Measurements from ENCODE around the gene ALDH9A1.
"Not testable (repeated sequence)": the region's sequence is repeated elsewhere in the genome, so short reads cannot be mapped to it uniquely, and the experiment has no call there.

The ALDH9A1 gene

DNA sequence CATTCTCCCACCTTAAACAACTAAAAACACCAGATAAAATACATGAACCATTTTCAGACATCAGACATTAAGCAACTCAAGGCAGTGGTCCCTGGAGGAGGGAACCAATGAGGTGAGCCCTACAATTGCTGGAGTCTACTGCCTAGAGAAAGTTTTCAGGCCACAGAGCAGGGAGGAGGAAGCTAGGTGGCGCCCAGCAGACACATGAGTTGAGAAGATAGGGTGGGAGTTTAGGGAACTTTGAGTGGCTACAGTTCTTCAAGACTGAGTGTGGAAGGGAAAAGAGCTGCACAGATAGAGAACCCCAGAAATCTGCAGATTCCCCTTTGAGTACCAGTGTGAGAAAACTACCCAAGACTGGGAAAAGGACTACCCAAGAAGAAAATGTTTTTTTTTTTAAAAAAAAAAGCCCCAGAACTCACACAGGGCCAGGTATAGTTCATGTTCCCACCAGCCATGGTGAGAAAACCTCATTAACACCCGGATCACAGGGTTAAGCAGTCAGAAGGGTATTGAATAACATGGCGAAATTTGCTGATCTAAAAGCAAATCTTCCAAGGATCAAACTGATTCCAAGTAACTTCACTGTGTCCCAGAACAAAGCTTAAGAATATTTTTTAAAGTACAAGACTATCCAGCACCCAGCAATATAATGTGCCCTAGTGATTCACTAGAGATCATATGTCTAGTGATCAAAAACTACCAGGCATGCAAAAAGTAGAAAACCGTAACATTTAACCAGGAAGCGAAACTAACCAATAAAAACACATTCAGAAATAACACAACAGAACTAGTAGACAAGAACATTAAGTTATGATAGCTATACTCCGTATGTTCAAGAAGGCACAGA is 12.0 kb downstream of the ALDH9A1 start:
- no peak for DNase-seq

- no peak for DNase-seq
Measured at GRCh38 chr1:165683848-165684485, 14.4 kb downstream of the ALDH9A1 start.

- not testable (repeated sequence) for DNase-seq
Measured at GRCh38 chr1:165680773-165681172, 17.6 kb downstream of the ALDH9A1 start.

- DNase-seq = no peak
Measured at GRCh38 chr1:165680303-165680702, 18.1 kb downstream of the ALDH9A1 start.

DNA sequence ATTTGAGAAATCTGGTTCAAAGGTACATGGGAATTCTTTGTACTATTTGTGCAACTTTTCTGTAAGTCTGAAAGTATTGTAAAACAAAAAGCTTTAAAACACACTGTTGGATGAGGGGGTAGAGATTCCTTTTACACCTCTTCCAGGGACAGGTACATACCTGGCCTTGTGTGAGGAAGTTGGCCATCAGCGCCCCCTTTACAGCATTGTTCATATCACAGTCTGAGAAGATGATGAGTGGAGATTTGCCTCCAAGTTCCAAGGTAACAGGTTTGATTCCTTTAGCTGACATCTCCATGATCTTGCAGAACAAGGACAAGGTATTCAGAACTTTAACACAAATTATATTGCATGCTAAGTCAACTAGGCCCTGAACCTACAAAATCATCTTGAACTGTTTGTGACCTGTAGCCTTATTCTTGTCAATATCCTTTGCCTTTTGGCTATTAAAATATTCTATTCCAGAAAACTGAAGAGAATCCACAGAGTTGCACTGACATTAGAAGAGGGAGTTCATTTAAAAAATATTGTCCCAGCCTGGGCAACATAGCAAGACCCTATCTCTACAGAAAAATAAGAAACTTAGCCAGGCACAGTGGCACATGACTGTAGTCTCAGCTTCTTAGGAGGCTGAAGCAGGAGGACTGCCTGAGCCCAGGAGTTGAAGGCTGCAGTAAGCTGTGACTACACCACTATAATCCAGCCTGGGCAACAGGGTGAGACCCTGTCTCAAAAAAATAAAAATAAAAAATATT is 18.9 kb downstream of the ALDH9A1 start:
- no peak for DNase-seq

DNA sequence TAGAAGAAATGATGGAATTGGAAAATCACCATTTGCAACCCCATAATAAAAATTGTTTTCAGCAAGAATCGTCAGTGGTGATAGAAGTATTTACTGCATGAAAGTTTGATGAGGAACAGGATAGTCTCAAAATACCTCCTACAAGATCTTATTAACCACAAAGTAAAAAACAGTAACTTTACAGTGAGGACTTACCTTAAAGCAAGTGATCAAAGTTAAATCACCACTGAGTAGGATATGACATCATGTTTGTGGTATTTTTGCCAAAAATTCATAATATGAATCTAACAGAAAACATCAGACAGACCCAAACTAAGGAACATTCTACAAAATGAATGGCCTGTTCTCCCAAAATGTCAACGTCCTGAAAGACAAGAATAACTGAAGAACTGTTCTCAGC is 19.9 kb downstream of the ALDH9A1 start:
- no peak for DNase-seq

DNA sequence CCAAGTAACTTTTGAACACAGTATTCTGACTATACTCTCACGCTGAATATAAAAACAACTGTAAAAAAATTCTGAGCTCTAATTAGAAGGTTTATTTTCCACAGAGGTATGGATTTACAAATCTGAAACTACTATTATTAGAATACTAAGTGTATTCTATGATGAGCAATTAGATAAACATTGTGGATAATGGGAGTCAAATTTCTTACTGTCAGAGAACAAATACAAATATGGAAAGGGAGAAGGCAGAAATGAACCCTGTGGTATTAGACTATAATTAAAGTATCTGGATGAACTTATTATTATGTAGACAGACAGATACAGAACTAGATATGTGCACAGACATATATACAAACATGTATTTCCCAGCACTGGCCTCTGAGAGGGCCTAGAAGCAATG is 22.6 kb downstream of the ALDH9A1 start:
- DNase-seq = no peak

DNA sequence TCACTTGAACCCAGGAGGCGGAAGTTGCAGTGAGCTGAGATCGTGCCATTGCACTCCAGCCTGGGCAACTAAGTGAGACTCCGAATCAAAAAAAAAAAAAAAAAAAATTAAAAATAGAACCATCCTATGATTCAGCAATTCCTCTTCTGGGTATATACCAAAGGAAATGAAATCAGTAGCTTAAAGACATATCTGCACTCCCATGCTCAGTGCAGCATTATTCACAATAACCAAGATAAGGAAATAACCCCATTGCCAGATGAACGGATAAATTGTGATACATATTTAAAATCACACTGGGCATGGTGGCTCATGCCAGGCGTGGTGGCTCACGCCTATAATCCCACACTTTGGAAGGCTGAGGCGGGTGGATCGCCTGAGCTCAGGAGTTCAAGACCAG is 23.8 kb downstream of the ALDH9A1 start:
- DNase-seq = no peak

DNA sequence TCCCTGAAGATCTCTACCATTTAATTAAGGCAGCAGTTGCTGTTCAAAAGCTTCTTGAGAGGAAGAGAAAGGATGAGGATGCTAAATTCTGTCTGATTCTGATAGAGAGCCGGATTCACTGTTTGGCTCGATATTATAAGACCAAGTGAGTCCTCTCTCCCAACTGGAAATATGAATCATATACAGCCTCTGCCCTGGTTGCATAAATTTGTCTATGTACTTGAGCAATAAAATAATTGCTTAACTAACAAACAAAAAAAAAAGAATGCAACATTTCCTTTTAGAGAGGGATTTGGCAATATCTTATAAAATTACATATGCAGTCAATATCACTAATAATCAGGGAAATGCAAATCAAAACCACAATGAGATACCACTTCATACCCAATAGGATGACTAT is 26.8 kb downstream of the ALDH9A1 start:
- no peak for DNase-seq

DNA sequence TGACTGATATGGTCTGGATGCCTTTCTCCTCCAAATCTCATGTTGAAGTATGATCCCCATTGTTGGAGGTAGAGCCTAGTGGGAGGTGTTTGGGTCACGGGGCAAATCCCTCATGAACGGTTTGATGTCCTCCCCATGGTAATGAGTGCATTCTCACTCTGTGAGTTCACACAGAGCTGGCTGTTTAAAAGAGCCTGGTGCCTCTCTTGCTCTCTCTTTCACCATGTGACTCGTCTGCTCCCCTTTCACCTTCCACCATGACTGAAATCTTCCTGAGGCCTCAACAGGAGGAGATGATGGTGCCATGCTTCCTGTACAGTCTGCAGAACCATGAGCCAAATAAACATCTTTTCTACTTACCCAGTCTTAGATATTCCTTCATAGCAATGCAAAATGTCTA is 30.2 kb downstream of the ALDH9A1 start:
- DNase-seq = no peak

GRCh38 chr1:165666152-165666825 is 32.1 kb downstream of the ALDH9A1 start:
- DNase-seq = no peak

DNA sequence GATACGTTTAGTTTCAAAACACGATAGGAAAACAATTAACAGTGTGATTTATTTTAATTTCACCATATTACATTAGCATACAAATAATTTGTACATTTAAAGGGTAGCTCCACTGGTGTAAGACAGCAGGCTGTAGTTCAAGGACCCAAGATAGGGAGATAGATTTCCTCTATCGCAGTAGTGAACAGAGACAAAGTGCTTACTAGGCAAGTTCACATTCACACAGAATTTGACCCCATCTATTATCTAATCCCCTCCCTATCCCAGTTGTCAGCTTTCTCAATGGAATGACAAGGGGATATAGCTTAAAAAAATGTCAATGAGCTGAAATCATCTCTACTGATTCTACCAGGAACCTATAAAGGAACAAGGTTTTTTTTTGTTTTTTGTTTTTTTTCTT is 36.2 kb downstream of the ALDH9A1 start:
- no peak for DNase-seq

DNA sequence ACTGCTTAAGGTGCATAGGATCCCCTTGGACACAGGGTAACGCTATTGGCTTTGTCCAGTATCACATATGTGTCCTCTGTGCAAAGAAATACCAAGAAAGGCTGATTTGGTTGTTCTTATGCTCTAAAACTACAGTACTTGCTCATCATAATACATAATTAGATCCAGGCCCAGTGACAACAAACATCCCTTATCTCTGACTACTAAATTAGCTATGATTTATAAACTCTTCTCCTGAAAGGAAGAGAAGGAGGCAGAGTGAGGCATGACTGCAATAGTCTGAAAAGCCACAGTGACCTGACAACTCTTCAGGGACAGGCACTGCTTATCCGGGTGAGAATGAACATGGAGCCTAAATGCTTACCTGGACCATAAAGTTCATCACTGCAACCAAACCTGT is 36.7 kb downstream of the ALDH9A1 start:
- DNase-seq = no peak

DNA sequence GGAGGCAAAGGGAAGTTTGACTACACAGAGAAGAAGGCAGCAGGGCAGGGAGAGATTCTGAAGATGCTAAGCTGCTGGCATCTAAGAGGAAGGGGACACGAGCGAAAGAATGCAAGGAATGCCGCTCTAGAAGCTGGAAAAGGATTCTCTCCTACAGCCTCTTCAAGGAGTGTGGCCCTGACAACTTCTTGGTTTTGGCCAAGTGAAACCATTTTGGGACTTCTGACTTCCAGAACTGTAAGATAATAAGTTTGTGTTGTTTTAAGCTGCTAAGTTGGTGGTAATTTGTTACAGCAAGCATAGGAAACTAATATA is 38.8 kb downstream of the ALDH9A1 start:
- DNase-seq = no peak

DNA sequence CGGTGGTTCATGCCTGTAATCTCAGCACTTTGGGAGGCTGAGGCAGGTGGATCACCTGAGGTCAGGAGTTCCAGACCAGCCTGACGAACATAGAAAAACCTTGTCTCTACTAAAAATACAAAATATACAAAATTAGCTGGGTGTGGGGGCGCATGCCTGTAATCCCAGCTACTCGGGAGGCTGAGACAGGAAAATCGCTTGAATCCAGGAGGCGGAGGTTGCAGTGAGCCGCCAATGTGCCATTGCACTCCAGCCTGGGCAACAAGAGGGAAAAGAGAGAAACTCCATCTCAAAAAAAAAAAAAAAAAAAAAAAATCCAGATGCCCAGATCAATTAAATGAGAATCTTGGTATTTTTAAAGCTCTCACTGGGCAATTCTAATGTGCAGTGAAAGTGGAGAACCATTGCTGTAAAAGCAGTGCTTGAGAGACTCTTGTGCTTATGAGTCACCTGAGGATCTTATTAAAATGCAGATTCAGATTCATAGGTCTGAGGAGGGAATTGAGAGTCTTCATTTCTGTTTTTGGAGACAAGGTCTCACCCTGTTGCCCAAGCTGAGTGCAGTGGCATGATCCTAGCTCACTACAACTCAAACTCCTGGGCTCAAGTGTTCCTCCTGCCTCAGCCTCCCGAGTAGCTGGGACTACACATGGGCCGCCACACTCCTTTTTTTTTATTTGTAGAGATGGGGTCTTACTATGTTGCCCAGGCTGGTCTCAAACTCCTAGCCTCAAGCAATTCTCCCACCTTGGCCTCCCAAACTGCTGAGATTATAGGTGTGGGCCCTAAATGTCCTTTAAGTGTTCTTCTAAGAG is 39.4 kb downstream of the ALDH9A1 start:
- DNase-seq = not testable (repeated sequence)

DNA sequence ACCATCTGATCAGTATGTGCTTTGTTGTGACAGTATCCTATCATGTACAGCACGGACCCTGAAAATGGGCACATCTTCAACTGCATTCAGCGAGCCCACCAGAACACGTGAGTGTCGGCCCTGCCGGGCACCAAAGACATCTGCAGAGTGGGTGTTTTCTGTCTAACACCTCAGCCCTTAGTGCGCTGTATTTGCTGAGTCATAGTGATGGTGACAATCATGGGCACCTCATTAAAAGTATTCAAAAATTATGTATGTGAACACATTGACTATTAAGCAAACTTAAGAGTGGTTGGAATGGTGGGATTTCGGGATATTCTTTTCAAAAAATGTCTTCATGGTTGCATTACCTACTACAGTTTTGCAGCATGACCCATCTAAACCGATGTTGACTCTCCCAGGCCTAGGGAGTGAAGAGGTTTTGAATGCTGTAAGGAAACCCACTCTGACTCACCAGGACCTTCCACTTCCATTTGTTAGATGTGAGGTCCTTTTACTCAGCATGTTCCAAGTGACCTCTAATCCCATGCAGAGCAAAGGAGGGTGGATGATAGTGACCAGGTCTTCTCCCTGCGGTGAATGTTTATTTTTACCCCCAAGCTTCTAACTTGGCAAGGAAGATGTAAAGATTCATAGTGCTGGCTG is 47.3 kb downstream of the ALDH9A1 start:
- DNase-seq = no peak

- no peak for DNase-seq
Measured at GRCh38 chr1:165648919-165649572, 49.3 kb downstream of the ALDH9A1 start.

DNA sequence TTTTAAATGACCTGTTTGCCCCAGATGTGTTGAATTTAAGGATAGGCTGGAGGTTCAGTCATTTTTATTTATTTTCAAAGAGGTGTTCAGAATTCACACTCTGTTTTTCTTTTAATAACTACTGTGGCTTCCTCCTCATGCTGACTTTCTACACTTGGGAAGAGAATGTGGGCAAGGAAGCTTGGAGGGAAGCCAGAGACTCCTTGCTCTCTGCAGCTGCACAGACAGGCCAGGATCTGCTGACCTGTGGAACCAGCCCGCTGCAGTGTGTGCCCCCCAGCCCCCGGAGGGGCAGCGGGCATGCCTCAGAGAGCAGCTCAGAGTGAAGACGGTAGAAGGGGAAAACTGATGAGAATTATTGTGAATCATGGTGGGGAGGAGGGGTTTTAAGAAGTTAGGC is 50.4 kb downstream of the ALDH9A1 start:
- no peak for DNase-seq

GRCh38 chr1:165647517-165647916 is 50.8 kb downstream of the ALDH9A1 start:
- no peak for DNase-seq

DNA sequence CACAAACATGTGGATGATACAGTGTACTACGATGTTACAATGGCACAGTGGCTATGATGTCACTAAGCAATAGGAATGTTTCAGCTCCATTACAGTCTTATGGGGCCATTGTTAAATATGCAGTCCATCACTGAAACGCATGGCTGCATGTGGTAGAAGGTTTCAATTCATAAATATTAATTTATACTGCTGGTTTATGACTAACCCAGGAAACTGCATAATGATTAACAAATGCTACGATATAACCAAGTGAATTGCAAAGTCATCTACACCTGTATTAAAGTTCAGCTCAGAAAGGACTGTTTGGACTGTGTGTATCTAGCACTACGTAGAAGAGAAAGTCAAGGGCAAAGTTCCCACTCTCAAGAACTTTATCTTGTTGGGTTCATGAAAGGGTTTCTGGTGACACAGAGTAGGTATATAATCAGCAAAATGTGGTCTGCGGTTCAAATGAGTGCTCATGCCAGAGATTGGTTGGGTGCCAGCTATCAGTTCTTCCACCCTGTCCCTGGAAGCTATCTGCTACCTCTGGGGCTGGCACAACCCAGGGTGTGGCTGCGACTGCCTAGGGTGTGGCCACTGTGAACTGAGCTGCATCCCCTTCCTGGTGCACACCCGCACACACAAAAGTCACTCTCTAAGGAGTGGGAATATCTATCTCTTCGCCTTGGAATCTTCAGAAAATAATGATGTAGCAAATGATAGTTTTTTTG is 52.6 kb downstream of the ALDH9A1 start:
- no peak for DNase-seq

Measured in hippocampal formation (tissue), 2 donors.